Measurements from ENCODE around the gene AGAP3.

- TF ChIP-seq CTCF (conservative IDR thresholded peaks at IDR 0.05 in 1 of 2, IDR thresholded peaks at IDR 0.05 in 1 of 2; ENCODE audit: extremely low read depth in 1 of 2, insufficient read depth in 1 of 2, low read depth in 1 of 2, low read length in 2 of 2) (no peak), EZH2 (IDR thresholded peaks at IDR 0.05; ENCODE audit: borderline replicate concordance, low read length) (no peak)
Measured at GRCh38 chr7:151089893-151090730, 3.8 kb downstream of the AGAP3 start.
